Neuronal stem cell (in vitro differentiated cells): ENCODE results near the gene ABHD1.
A peak's percentile ranks its signal among the peaks of the same experiment; 100 is the strongest.

ENCODE experiments used
- DNase-seq: peaks from one replicate; pipeline ENCODE4 v3.0.0-alpha.2; 2013; ENCODE audit warnings: low spot score
- H2AFZ ChIP-seq: one replicate; pipeline ENCODE4 v1.6.1; 2013; ENCODE audit warnings: mild to moderate bottlenecking, low read length, inconsistent platforms
- H2AK5ac ChIP-seq: 2 replicates; pipeline ENCODE4 v1.6.1; 2013; ENCODE audit warnings: low read depth, mild to moderate bottlenecking, inconsistent platforms, low read length, moderate library complexity, mixed read lengths
- H2BK120ac ChIP-seq: 2 replicates; pipeline ENCODE4 v1.6.1; 2013; ENCODE audit warnings: low read depth, mild to moderate bottlenecking, inconsistent platforms, low read length, moderate library complexity, mixed read lengths
- H2BK12ac ChIP-seq: one replicate; pipeline ENCODE4 v1.6.1; 2013; ENCODE audit warnings: low read length, inconsistent platforms
- H2BK15ac ChIP-seq: 2 replicates; pipeline ENCODE4 v1.6.1; 2013; ENCODE audit warnings: mild to moderate bottlenecking, low read length, inconsistent platforms, mixed read lengths
- H2BK5ac ChIP-seq: one replicate; pipeline ENCODE4 v1.6.1; 2013; ENCODE audit warnings: inconsistent platforms, mild to moderate bottlenecking, low read length, moderate library complexity
- H3K14ac ChIP-seq: one replicate; pipeline ENCODE4 v1.6.1; 2013; ENCODE audit warnings: low read length, inconsistent platforms
- H3K18ac ChIP-seq: 2 replicates; pipeline ENCODE4 v1.6.1; 2013; ENCODE audit warnings: low read length, inconsistent platforms
- H3K23ac ChIP-seq: 2 replicates; pipeline ENCODE4 v1.6.1; 2013; ENCODE audit warnings: low read depth, mild to moderate bottlenecking, mixed read lengths, low read length, inconsistent platforms; ENCODE audit not compliant: poor library complexity
- H3K27ac ChIP-seq: replicated peaks from 3 replicates; pipeline ENCODE4 v1.5.1; 2013; ENCODE audit warnings: low read length, inconsistent platforms
- H3K27me3 ChIP-seq, 3 experiments: 2 replicates each; pipeline ENCODE4 v1.6.1; 2013; ENCODE audit warnings: low read length in 3 of 3, mild to moderate bottlenecking in 2 of 3, inconsistent platforms in 1 of 3, low read depth in 1 of 3, mixed read lengths in 1 of 3, moderate library complexity in 1 of 3; ENCODE audit not compliant: control insufficient read depth in 3 of 3, insufficient read depth in 3 of 3
- H3K36me3 ChIP-seq, 2 donors: replicated peaks in 1 of 2; 2 replicates each; pipeline ENCODE4 v1.6.1; 2013; ENCODE audit warnings: low read length in 2 of 2; ENCODE audit not compliant: control insufficient read depth in 2 of 2, insufficient read depth in 2 of 2
- H3K4ac ChIP-seq: 2 replicates; pipeline ENCODE4 v1.6.1; 2013; ENCODE audit warnings: inconsistent platforms, mild to moderate bottlenecking, low read length, moderate library complexity
- H3K4me1 ChIP-seq, 2 donors: 1 replicate in 1 of 2; 2 replicates in 1 of 2; pipeline ENCODE4 v1.6.1; 2013; ENCODE audit warnings: low read length in 2 of 2, low read depth in 1 of 2; ENCODE audit not compliant: control insufficient read depth in 2 of 2, insufficient read depth in 1 of 2
- H3K4me2 ChIP-seq: one replicate; pipeline ENCODE4 v1.6.1; 2013; ENCODE audit warnings: mild to moderate bottlenecking, low read length, inconsistent platforms; ENCODE audit not compliant: insufficient read depth, poor library complexity, severe bottlenecking
- H3K4me3 ChIP-seq, 2 donors: 2 replicates each; pipeline ENCODE4 v1.5.1; 2013; ENCODE audit warnings: low read length in 2 of 2, mild to moderate bottlenecking in 2 of 2, inconsistent platforms in 1 of 2, moderate library complexity in 1 of 2
- H3K79me1 ChIP-seq: one replicate; pipeline ENCODE4 v1.6.1; 2013; ENCODE audit warnings: low read depth, mild to moderate bottlenecking, inconsistent platforms, low read length, moderate library complexity
- H3K9ac ChIP-seq: one replicate; pipeline ENCODE4 v1.6.1; 2013; ENCODE audit warnings: mild to moderate bottlenecking, low read depth, low read length, inconsistent platforms; ENCODE audit not compliant: poor library complexity
- H3K9me3 ChIP-seq, 2 donors: replicated peaks in 1 of 2; 2 replicates each; pipeline versions ENCODE3 to v1.6.1; 2013; ENCODE audit warnings: low read length in 2 of 2, mild to moderate bottlenecking in 2 of 2, inconsistent platforms in 1 of 2, low read depth in 1 of 2, mixed read lengths in 1 of 2, moderate library complexity in 1 of 2; ENCODE audit not compliant: control insufficient read depth in 2 of 2, insufficient read depth in 1 of 2
- H4K8ac ChIP-seq: one replicate; pipeline ENCODE4 v1.6.1; 2013; ENCODE audit warnings: low read depth, mild to moderate bottlenecking, inconsistent platforms, low read length, moderate library complexity
- H4K91ac ChIP-seq: one replicate; pipeline ENCODE4 v1.6.1; 2013; ENCODE audit warnings: low read length, low read depth, mild to moderate bottlenecking, inconsistent platforms; ENCODE audit not compliant: poor library complexity
- WGBS, 2 donors: extraction: QIAGEN DNeasy Blood & Tissue Kit; methylation state at CpG; one replicate each; pipeline ENCODE4 v1.1.7; 2013; ENCODE audit warnings: missing lambda C conversion rate in 2 of 2, mixed read lengths in 1 of 2; ENCODE audit not compliant: insufficient read length in 2 of 2, insufficient replicate concordance in 1 of 2; ENCODE audit errors: extremely low coverage in 2 of 2; 5-methylcytosine and 5-hydroxymethylcytosine counted together

Gene ABHD1

DNA sequence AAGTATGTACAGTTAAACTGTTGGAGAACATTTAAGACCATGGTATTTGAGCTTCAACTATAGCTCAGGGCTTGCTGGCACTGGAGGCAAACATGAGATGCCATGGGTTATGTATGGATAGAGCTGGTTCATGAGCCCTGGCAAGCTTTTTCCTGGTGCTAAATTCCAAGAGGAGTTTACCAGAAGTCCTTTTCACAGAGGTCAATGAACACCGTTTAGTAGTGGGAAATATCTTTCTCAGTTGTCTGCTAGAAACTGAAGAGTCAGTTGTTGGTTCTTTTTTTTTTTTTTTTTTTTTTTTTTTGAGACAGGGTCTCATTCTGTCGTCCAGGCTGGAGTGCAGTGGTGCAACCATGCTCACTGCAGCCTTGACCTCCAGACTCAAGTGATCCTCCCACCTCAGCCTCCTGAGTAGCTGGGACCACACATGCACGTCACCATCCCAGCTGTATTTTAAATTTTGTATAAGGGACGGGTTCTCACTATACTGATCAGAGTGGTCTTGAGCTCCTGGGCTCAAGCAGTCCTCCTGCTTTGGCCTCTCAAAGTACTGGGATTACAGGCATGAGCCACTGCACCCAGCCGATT, 35.7 kb upstream of the ABHD1 start:
- H3K4me1 ChIP-seq, result peaks cover 3 to 8% of the 10 kb centered on the region in 2 donors
- no peak overlapping the region for H2BK120ac ChIP-seq
- no peaks in the 10 kb centered on the region for H3K36me3 ChIP-seq
- no peak overlapping the region for H3K23ac ChIP-seq
- H3K79me1 ChIP-seq, result no peaks in the 10 kb centered on the region
- H3K9ac ChIP-seq, result no peak overlapping the region
- H2BK15ac ChIP-seq, result no peak overlapping the region
- H3K4me3 ChIP-seq, result no peak overlapping the region
- no peak overlapping the region for H3K14ac ChIP-seq
- H4K91ac ChIP-seq, result no peak overlapping the region
- H3K4me2 ChIP-seq, result no peak overlapping the region
- WGBS, 2 donors, result no CpG with 5 or more reads among the region's 5 CpGs
- H3K18ac ChIP-seq, result no peak overlapping the region
- no peak overlapping the region for H3K27ac ChIP-seq
- H2AK5ac ChIP-seq, result no peak overlapping the region
- H2AFZ ChIP-seq, result no peak overlapping the region
- H4K8ac ChIP-seq, result no peak overlapping the region
- H3K4ac ChIP-seq, result no peak overlapping the region
- no peak overlapping the region for H2BK5ac ChIP-seq
- H3K27me3 ChIP-seq, result peaks cover 0 to 6% (median 6%) of the 10 kb centered on the region in 3 experiments
- no peaks in the 10 kb centered on the region for H3K9me3 ChIP-seq
- no peak for DNase-seq
- H2BK12ac ChIP-seq, result no peak overlapping the region

GRCh38 chr2:27088634-27089033, 35.0 kb upstream of the ABHD1 start:
- no CpG with 5 or more reads among the region's 6 CpGs for WGBS, 2 donors
- no peak overlapping the region for H2BK12ac ChIP-seq
- H3K79me1 ChIP-seq, result no peaks in the 10 kb centered on the region

GRCh38 chr2:27089111-27089954, 34.3 kb upstream of the ABHD1 start:
- Histone ChIP-seq H2BK120ac (no peak overlapping the region), H3K4me3 (no peak overlapping the region), H2BK5ac (no peak overlapping the region), H4K91ac (no peak overlapping the region), H3K9ac (no peak overlapping the region), H3K9me3 (no peaks in the 10 kb centered on the region), H3K4me2 (no peak overlapping the region), H2AK5ac (peak overlapping the region; percentile 34), H2BK15ac (no peak overlapping the region), H3K27ac (no peak overlapping the region), H3K4me1 (peaks cover 3 to 6% of the 10 kb centered on the region in 2 donors), H2BK12ac (peak overlapping the region; percentile 14), H3K27me3 (peaks cover 0 to 6% (median 6%) of the 10 kb centered on the region in 3 experiments), H3K4ac (no peak overlapping the region), H3K14ac (no peak overlapping the region), H3K23ac (peak overlapping the region; percentile 46), H4K8ac (no peak overlapping the region), H3K36me3 (no peaks in the 10 kb centered on the region), H3K79me1 (no peaks in the 10 kb centered on the region), H2AFZ (no peak overlapping the region), H3K18ac (no peak overlapping the region)
- WGBS, 2 donors, result no CpG with 5 or more reads among the region's 14 CpGs
- no peak for DNase-seq

More at GRCh38 chr2:27088634-27089033, 35.0 kb upstream of the ABHD1 start:
- H3K4ac ChIP-seq, result no peak overlapping the region
- no peak overlapping the region for H2BK120ac ChIP-seq
- H3K4me1 ChIP-seq, result peaks cover 3 to 7% of the 10 kb centered on the region in 2 donors
- H2AK5ac ChIP-seq, result no peak overlapping the region
- no peak for DNase-seq
- no peak overlapping the region for H3K14ac ChIP-seq
- H2BK5ac ChIP-seq, result no peak overlapping the region
- no peak overlapping the region for H3K4me3 ChIP-seq
- H2BK15ac ChIP-seq, result no peak overlapping the region
- no peak overlapping the region for H2AFZ ChIP-seq
- no peaks in the 10 kb centered on the region for H3K9me3 ChIP-seq
- no peak overlapping the region for H3K27ac ChIP-seq
- no peak overlapping the region for H3K9ac ChIP-seq
- no peak overlapping the region for H3K4me2 ChIP-seq
- no peak overlapping the region for H4K8ac ChIP-seq
- no peak overlapping the region for H3K23ac ChIP-seq
- no peak overlapping the region for H4K91ac ChIP-seq
- H3K36me3 ChIP-seq, result no peaks in the 10 kb centered on the region
- H3K18ac ChIP-seq, result no peak overlapping the region
- peaks cover 0 to 6% (median 6%) of the 10 kb centered on the region in 3 experiments for H3K27me3 ChIP-seq
